Activated CD4-positive, alpha-beta T cell treated with anti-CD3 and anti-CD28 coated beads, Interleukin-2, amount 50 U/mL, for 4 hours (primary cell): ENCODE measurements around the gene CDH26.
"Not testable (repeated sequence)": the region's sequence is repeated elsewhere in the genome, so short reads cannot be mapped to it uniquely, and the experiment has no call there.

Experiments used
- DNase-seq, 2 experiments: peaks; one replicate each; pipeline ENCODE4 v3.0.0-alpha.2; 2020

Gene CDH26

DNA sequence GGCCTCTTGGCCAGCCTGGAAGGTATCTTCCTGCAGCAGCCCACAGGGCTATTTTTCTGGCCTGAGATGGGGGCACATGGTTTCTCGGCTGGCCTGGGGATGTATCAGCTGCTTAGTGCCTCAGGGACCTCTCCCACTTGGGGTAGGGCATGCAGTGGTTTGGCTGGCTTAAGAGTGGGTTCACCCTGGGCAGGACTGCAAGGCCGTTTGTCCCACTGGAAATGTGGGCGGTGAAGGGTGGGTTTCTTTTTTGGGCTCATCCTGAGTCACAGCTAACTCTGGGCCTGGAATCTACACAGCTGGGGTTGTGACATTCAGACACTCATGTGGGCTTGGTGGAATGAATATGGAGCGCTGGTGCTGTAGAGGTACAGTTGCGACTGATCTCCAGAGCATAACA is 62.0 kb downstream of the CDH26 start:
- DNase-seq: no peak

DNA sequence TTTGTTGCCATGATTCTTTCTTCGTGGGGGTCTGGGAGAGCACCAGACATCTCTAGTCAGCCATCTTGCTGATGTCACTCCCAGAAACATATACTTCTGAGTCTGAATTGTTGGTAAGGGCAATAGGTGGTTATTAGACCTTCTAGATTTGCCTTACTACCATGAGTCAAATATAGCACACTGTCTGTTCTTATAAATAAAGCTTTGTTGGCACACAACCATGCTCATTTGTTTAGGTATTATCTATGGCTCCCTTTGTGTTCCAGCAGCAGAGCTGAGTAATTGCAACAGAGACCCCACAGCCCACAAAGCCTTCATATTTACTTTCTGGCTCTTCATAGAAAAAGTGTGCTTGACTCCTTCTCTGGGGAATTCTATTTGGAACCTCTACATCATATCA is 62.9 kb downstream of the CDH26 start:
- no peak for DNase-seq

DNA sequence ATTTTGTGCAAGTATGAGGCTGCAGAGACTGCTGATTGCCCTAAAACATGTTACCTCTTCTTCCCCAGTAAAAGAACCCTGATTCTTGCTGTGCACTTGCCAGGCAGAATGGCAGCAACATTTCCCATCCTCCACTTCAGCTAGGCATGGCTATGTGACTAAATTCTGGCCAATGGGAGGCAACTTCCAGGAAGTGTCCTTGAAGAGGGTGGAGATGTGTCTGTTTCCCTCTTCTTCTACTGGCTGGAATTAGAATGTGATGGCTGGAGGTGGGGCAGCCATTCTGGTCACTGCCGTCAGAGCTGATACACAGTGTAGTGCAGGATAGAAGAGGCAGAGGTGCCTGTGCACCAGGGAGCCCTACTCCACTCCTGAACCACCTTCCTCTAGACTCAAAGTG is 64.6 kb downstream of the CDH26 start:
- no peak for DNase-seq

DNA sequence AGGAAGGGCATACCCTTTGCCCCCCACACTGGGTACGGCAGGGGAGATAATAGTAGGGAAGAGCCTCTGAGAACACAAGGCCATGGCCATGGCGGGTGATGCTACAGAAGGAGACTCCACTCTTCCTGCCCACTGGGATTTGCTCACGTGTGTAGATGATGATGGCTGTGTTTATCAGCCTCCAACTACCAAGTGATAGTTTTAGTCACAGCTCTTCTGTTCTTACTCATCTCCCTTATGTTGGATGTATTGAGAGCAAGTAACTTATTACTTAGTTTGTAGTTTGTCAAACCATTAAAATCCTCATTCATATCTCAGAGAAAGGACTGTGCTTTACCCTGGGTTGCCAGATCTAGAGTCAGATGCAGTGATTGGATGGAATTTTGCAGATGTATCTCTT is 66.0 kb downstream of the CDH26 start:
- no peak for DNase-seq

DNA sequence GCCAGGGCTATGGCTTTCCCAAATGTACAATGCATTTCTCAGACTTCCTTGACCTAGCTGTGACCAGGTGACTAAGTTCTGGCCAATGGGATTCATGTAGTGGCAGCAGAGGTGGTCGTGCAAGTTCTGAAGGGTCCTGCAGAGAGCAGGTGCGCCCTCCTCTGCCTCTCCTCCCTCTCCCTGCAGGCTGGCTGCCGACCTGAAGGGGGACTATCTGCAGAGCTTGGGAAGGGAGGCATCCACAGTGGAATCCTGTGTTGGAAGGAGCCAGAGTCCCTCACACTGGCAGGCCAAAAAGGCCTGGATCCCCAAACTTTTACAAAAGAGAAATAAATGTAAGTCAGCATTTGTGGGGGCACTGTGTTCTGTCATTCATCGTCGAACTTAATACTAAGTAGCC is 66.6 kb downstream of the CDH26 start:
- DNase-seq: no peak

DNA sequence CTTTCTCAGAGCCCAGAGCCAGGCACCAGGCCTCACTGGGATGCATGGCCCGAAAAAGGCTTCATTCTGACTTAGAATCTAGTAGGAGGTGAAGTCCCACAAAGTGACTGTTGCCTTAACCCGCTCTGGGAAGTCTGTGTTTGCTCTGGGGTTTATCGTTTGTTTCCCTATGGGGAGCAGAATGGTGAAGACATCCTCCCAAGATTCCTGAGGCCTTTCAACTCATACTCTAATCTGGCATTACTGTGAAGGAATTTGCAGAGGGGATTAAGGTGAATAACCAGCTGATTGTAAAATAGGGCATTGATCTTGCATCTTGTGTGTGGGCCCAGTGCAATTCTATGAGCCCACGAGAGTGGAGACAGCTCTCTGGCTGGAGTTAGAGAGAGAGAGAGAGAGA is 67.8 kb downstream of the CDH26 start:
- no peak for DNase-seq

DNA sequence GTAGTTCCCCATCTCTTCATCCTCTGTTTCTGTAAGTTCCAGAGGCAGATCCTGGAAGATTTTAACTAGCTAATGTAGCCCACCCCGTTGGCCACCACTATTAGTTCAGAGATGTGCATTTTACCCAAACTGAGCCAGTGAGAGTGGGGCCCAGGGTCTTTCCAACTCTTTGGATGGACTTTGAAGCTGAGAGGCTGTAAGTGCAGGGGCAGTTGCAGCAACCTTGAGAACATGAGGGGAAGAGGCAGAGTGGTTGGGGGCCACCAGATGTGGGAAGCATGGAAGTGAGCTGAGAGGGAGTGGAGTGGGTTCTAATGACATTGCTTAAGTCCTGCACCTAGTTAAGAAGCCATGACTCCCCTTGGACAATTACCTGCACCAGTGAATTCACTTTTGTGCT is 72.2 kb downstream of the CDH26 start:
- no peak for DNase-seq

DNA sequence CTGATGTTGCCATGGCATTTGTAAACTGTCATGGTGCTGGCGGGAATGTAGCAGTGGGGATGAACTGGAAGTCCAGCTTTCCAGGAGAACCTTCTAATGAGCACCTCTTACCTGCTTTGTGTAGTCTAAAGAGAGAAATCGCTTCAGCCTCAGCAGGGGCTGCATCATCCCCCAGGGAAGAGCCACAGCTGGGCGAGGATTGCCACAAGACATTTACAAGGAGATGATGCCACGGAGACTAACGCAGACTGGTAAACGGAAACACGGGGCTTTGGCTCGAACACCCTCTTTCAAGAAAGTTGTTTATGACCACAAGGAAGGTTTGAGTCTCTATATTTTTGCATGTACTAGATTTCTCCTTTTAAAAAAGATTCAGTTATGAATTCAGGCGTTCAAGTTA is 72.9 kb downstream of the CDH26 start:
- no peak for DNase-seq

DNA sequence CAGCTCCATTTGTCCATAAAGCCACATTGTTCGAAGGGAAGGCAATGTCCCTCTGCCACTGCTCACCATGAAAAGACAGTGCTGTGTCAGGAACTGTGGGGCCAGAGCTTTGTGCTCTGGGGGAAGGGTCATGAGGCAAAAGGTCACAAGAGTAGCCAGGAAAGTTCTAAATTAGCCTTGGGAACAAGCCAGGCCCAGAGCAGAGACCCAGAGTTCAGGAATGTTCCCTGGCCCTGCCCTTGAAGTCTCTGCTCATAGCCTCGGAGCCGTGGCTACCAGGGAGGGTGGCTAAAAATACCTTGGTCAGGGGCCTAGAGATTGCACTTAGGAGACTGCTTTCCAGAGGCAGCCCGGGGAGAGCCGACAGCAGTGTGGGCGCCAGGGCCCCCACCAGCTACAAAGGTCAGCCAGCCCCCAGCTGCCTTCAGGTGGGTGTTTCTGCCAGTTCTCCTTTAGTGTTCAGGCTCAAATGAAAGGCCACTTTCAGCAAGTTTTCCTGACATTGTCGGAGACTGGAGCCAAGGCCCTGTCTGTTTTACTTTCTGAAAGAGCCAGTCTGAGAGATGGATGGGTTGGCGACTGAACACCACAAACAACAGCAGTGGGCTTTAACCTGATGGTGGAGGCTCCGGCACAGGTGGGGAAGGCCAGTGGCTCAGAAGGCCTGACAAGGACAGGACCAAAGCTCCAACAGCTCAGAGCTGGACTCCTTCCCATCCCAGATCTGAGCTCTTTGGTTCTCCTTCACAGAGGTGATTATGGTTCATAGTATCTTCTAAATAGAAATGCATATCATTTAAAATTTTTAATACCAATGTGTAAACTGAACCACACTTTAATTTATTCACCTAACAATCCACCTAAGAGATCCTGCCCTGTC is 76.2 kb downstream of the CDH26 start:
- DNase-seq: no peak

DNA sequence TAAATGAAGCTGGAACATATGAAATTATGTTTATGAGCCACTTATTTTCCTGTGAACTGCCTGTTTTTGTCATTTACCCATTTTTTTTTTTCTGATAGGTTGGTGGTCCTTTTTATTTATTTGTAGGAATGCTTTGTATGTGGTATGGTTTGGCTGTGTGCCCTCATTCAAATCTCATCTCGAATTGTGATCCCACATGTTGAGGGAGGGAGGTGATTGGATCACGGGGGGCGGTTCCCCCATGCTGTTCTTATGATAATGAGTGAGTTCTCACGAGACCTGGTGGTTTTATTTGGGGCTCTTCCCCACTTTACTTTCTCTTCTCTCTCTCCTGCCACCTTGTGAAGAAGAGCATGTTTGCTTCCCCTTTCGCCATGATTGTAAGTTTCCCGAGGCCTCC is 77.3 kb downstream of the CDH26 start:
- DNase-seq: no peak

DNA sequence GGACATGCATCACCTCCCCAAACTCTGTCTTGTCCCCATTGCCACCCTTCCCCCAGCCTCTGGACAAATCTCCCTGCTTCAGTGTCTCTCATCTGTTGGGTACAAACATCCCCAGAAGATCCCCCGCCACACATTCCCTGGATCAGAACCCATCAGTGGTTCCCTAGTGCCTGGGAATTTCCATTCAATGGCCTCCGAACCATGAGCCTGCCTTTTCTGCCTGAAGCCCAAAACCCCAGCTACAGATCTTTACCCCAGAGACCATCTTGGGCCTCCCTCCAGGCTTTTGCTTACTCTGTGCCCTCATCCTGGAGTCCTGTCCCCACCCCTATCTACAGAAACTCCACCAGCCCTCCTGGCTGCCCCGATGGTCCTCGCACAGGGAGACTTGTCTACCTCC is 78.1 kb downstream of the CDH26 start:
- DNase-seq: no peak

DNA sequence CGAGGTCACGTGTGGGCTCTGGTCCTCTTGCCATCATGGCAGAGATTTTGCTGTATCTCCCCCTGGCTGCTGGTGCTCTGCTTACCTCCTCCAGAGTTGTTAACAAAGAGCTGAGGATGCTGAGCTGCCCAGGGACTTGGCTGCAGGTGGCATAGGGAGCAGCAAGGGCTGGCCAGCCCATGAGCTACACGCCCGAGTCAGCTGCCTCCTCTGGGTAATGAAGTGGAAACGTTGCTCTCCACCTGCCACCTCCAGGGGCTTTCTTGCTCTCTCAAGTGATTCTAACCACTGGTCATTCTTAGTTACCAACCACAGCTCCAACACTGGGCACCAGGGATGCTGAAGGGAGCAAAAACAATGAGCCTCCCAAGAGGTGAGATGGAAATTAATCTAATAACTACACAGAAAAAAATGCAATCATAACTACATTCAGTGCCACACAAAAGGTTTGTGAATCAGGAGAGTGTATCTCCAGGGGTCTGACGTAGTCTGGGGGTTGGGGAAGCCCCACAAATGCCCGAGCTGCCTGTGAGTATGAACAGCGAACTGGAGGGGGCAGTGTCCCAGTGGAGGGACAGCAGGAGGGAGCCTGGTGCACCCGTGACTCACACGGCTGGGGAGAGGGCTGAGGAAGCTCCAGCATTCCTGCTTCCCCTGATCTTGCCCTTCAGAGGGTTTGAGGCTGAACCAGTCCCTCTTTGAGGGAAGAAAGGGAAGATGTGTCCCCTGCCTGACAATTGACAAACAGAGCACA is 78.7 kb downstream of the CDH26 start:
- no peak for DNase-seq

DNA sequence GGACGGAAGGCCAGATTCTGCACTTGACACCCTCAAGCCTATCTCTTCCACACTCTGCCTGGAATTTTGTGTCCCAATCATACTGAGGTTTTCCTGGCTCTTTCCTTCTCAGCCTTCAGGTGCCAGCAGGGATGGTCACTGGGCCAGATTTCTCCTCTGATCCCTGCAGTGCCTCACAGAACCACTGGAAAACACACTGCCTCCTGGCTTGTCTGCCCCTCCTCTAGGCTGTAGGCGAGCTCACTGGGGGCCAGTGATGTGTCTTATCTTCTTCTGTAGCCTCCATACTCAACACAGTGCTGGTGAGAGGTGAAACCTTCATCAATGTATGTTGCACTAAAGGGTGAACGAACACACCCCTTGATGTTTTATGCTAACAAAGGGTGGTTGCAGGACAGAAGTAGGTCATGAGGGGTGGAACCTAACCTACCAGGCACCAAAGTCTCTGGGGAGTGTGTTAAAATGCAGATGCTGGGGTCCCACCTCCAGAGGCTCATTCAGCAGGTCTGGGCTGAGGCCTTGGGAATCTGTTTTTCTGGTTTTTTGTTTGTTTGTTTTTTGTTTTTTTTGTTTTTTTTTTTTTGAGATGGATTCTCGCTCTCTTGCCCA is 80.3 kb downstream of the CDH26 start:
- DNase-seq: no peak

DNA sequence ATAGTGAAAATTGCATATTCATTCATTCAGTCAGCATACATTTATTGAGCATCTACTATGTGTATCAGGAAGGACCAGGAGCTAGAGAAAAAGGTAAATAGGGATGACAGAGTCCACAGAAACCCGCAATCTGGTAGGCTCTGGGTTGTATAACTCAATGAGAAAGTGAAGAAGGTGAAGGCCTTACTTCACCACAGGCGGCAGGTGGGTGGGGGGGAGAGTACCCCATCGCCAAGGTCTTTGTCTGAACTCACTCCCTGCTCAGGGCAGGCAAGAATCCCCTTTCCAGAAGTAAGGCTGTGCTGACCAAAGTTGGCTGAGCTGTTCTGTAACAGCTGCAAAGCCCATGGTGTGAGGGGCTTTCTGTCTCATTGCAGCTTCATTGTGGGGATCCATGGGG is 81.3 kb downstream of the CDH26 start:
- no peak for DNase-seq

DNA sequence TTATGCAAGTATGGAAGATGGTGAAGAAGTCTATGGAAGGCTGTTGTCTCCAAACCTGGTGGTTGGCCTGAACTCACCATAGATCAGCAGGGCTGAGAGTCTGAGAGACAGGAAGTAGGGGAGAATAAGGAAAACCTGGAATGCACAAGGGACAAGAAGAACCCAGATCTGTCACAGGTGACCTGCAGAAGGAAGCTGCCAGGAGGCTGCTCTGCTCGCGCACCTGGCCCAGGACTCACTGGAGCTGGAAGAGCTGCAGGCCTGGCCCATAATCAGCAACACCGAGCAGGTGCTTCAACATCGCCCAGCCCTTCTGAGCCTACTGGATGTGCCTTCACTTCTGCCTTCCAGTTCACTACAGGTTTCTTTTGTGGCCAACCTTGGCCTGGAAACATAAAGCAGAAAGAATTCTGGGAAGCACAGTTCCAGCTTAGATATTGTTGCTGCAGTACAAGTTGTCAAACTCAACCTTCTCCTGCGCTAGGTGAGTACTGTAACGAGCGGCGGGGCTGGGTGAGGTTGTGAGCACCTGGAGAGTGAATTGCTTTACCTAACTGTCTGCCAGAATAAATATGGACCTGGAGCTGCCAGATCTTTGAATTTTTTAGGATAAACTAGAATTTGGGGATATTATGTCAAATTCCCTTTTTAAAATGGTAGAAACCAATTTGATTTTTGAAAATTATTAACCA is 82.4 kb downstream of the CDH26 start:
- DNase-seq: no peak

DNA sequence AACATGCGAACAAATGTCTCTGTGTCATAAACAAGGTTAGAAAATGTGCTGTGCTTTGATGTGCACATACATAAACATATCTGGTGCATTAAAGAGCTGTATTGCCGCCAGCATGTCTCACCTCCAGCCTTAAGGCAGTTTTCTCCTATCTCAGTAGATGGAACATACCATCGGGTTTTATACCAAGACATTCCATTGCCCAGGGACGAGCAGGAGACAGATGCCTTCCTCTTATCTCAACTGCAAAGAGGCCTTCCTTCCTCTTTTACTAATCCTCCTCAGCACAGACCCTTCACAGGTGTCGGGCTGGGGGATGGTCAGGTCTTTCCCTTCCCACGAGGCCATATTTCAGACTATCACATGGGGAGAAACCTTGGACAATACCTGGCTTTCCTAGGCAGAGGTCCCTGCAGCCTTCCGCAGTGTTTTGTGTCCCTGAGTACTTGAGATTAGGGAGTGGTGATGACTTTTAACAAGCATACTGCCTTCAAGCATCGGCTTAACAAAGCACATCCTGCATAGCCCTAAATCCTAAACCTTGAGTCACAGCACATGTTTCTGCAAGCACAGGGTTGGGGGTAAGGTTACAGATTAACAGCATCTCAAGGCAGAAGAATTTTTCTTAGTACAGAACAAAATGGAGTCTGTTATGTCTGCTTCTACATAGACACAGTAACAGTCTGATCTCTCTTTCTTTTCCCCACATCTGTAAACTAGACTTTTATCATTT is 83.4 kb downstream of the CDH26 start:
- not testable (repeated sequence) for DNase-seq

DNA sequence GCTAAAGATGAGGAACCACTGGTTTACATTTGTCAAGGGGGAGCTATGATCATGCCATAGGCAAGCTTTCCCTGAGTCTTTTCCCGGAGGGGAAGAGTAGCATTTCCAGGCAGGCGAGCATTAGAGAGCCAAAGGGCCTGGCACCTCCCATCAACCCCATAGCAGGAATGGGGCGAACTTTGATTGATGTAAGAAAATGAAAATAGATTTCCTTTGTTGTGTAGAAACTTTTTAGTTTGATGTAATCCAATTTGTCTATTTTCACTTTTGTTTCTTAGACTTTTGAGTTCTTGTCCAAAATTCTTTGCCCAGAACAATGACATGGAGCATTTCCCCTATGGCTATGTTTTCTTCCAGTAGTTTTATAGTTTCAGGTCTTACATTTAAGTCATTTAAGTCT is 85.2 kb downstream of the CDH26 start:
- no peak for DNase-seq

DNA sequence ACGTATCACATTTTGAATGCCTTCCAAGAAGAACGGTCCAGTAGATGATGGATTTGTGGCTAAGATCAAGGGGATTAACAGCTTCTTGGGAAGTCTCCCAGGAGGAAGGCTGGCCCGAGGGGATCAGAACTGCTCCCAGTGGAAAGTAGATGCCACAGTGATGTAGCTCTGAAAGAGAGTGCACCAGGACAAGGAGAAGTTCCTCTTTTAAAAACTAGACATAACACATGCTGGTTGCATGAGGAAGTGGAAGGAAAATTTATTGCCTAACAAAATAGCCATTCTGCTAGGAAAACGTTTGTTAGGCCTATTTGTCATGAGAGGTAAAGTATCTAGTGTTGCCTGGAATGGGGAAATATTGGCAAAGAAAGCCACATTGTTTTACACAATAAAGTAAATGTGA is 87.8 kb downstream of the CDH26 start:
- no peak for DNase-seq

DNA sequence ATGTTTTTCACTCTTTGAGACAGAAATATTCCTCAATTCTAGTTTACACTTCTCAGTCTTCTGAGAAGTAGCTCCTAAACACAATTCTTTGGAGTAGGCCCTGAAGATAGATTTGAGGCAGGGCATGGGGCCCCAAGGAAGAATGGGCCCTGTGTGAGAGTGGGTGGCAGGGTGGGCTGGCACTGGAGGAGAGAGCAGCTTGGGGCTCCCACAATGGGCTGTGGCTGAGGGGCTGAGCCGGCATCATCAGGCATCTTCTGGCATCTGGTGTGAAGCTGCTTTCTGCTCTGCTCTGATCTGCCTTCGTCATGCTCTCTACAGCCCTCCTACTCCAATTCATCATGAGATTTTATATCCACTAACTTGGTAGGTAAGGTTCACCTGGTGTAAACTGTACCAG is 88.2 kb downstream of the CDH26 start:
- DNase-seq: no peak

DNA sequence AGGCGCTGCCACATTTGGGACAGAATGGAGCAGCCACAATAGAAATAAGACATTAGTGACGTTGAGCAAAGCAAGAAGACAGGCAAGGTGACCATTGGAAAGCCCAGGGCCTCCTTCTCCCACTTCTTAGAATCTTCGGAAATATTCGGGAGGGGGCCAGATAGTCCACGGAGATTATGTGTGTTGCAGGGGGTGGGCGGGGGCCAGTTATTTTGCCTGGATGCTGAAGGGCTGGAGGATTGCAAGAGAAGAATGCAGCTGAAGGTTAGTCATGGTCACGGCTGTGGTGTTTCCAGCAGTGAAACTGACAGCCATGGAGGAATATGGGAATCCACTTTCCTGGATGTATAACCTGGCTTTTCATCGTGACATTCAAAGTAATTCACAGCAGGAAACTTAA is 88.6 kb downstream of the CDH26 start:
- DNase-seq: no peak

DNA sequence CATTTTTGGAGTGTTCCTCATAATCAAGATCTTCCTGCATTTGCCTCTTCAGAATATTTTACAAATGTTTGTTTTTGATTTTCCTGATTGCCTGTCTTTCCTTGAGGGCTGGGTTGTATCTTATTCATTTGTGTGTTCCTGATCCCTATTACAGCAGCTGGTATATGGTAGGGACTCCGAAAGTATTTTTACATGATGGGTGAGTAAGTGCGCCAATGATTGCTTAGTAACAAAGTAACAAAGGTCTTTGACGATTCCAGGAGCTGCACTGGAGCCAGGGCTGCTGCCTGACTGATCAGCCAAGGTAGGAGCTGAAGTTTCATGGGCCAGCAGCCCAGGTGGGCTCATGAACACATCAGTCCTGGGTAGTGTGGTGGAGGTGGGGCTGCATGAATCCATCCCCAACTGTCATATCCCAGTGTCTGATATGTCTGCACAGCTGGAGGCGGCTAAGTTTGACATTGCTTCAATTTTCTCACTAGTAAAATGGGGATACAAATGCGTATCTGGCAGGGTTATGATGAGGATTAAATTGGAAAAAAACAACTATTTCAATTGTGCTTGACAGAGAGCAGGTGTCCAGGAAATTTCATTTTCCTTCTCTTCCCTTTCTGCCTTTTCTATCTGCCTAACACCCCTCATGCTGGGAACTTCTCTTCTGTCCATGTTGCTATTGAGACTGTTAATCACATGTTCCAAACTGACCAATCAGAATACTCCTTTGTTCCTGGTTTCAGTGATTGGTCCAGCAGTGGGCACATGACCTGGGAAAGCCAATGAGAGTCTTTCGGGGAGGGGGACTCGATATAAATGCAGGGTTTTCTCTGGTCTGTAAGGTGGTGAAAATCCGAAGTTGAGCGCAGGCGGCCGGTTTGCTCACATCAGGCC is 90.7 kb downstream of the CDH26 start:
- no peak for DNase-seq

DNA sequence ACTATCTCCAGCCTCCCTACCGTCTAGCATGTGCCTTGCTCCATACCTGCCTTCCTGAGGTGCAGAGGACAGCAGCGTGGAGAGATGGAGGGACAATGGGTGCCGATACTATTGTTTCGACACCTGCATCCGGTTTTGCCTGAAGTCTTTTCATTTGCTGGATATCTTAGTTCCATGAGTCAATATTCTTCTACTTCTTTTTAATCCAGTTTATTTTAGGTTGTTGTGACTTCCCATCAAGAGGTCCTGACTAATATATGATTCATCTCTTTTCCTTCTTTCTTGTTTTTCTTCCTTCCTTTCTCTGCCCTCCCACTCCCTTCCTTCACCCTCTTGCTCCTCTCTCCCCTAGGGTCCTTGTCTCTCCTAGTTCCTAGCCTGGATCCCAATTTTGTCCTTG is 91.4 kb downstream of the CDH26 start:
- no peak for DNase-seq
